Measurements from ENCODE around the gene PLEKHA6.

PLEKHA6 gene

DNA sequence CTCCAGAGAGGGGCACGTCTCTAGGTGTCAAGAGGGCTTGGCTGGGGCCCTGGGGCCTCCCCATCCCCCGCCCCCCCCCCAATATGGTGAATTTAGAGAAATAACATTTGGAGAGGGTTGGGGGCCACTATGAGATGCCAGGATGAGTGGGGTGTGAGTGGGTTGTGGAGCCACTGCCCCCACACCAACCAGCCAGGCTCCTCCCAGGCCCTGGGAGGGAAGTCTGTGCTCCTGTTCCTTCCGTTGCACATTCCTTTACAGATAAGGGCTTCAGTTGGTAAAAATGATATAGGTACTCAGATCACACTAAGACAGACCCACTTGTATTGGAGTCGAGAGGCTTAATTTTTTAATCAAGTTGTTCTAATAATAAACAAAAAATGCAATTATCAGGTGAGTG lies 585 bp upstream of the PLEKHA6 start:
- intact Hi-C loops (cut with DNase I) = loop anchor here (5.0 to 10.0 kb wide), 4 partner anchors 103 to 496 kb away; partner anchors contain the start of genes GOLT1A and SNRPE
- no peak for DNase-seq

DNA sequence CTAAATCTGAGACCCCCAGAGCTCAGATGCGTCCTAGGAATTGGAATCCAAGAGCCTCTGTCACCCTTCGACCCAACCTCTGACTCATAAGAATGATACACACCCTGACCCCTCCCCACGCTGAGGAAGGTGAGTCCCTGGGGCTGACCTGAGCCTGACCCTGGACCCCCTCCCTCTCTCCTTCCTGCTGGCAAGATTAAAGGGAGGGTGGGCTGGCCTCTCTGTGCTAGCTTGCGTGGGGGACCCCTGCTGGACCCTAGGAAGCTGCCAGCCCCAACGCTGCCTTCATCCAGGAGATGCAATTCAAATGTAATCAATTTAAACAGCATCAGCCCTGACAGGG lies 627 bp downstream of the PLEKHA6 start:
- no peak for DNase-seq
- intact Hi-C loops (cut with DNase I) = no loop called here

GRCh38 chr1:204358605-204359004 lies 1.1 kb downstream of the PLEKHA6 start:
- DNase-seq = peak in 9 of 42 donors; percentile 15 to 68 (median 52)

DNA sequence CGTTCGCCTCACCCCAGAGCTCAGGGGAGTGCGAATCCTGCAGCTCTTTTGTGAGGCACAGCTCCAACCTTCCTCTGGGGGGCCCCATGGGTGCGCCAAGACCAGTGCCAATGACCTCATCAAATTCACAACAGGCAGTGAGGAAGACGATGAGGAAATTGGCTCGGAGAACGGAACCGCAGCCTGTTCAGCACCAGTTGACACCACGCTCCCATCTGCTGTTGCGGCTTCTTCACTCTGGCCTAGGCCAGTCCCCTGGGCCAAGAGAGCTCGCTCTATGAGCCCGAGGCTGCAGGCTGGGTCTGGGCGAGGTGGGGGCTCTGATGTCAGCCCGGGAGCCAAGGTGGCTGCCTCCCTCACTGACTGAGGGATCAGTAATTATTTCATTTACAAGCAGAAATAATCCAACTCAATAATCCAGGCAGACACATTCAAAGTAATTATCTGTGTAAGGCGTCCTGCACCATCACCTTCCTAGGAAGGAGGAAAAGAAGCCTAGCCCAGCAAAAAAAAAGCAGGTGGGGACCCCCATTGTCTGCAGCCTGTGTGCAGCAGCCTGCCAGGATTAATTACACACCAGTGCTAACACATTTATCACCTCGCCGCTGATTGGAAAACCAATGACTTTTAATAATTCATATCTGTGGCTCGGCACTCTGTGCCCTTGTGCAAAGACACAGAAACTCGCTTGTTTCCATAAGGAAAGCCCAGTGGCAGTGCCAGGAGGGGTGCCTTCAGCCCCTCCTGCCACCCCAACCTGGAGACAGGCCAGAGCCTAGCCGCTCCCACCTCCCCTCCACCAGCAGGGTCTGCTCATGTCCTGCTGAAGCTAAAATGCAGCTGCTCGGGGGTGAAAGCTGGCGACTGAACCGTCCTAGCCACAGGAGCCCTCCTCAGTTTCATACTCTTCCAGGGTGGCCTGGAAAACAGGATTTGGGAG lies 1.9 kb downstream of the PLEKHA6 start:
- DNase-seq = peak in 41 of 42 donors; percentile 49 to 88 (median 68)
- intact Hi-C loops (cut with DNase I) = no loop called here

More at GRCh38 chr1:204358605-204359004, 1.1 kb downstream of the PLEKHA6 start:
- intact Hi-C loops (cut with DNase I) = no loop called here

DNA sequence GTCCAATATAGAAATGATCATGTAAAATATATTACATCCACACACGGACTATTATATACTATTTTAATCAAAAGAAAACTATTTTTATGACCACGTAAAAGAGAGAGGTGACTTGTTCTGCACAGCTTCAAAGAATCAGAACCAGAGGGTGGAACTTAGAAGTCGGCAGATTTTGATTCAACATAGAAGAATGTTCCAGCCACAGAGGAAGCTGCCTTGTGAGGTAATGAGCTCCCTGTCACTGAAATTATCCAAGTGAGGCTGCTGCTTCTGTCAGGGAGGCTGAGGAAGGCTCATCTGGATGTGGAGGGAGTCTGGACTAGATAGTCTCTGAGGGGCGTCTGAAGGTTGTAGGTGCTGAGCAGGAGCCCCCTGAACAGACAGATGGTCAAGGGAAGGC lies 2.7 kb downstream of the PLEKHA6 start:
- DNase-seq = no peak
- intact Hi-C loops (cut with DNase I) = no loop called here

DNA sequence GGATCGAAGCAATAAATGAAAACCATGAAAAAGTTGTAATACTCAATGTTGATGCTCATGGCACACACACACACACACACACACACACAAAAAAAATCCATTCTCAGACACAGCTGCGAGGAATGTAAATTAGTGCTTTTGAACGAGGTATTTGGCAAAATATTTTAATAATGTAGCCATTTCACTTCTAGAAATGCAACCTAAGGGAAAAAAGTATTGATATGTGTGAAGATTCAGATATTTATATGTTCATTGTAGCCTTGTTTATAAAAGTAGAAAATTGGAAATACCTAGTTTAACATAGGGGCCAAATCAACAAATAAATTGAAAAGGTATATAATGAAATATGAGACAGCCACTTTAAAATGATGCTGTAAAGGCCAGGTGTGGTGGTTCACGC lies 3.8 kb downstream of the PLEKHA6 start:
- DNase-seq = no peak
- intact Hi-C loops (cut with DNase I) = no loop called here

GRCh38 chr1:204354579-204354978 lies 5.2 kb downstream of the PLEKHA6 start:
- no peak for DNase-seq
- intact Hi-C loops (cut with DNase I) = no loop called here

DNA sequence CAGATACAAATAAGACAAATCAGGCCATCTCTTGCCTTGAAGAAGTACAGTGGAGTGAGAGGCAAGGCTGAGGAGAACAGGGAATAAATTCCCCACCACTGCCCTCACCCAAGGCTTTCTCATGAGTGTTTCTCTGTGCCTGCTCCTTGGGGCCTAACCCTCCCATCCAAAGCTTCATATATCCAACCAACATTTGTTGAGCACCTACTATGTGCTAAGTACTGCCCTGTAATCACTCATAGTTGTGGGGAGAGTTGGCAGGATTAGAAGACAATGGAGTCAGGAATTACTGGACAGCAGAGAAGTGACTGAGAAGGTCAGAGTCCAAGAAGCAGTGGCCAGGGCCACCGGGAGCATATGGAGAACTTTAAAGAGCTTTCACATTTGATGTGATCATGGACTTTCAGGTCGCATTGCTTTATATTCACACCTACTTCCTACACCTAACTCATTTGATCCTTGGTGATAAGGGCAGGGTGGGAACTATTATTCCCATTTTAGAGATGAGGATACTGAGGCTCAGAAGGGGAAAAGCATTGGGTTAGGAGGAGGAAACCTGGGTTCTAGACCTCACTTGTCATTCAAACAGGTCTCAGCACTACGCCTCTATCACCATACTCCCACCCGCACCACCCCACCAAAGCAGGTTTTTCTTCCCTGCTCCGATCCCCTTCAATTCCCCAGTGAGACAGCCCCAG lies 6.4 kb downstream of the PLEKHA6 start:
- intact Hi-C loops (cut with DNase I) = no loop called here
- no peak for DNase-seq

GRCh38 chr1:204350857-204351573 lies 8.7 kb downstream of the PLEKHA6 start:
- DNase-seq = peak; percentile 76 to 95 (median 90)
- intact Hi-C loops (cut with DNase I) = no loop called here

DNA sequence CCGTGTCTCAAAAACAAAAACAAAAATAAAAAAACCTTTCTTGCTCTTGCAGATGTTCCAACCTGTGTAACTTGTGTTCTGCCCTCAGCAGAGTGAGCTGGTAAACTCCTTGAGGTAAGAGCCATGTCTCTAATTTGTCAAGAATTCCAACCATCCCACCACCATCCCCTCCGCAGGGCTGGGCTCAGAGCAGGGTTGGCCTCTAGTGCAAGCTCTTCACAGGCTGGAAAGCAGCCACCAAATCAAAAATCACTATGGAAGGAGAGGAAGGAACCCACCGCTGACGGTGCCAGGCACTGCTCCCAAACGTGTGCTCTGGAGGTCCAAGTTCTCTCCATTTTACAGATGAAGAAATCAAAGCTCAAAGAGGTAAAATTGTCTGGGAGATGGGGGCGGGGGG lies 9.4 kb downstream of the PLEKHA6 start:
- intact Hi-C loops (cut with DNase I) = no loop called here

GRCh38 chr1:204349602-204350001 lies 10.1 kb downstream of the PLEKHA6 start:
- intact Hi-C loops (cut with DNase I) = no loop called here
- no peak for DNase-seq

More for the DNA sequence above, 9.4 kb downstream of the PLEKHA6 start:
- DNase-seq = no peak

DNA sequence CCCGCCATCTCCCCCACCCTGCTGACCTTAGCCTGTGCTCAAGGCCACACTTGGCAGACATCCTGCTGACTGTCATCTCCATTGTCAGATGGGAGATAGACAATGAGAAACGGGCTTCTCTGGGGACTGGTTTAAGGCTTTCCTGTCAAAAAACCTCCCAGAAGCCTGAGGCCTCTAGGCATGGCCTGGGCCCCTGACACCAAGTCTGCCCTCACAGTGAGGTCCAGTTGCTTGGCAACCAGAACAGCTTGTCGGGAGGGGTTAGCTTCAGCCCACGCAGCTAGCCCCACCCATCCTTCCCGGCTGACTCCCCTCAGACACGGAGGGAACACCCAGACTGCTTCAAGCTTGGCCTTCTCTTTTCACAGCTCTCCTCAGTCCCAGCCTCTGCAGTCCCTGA lies 11.0 kb downstream of the PLEKHA6 start:
- intact Hi-C loops (cut with DNase I) = no loop called here
- peak in 8 of 42 donors; percentile 30 to 53 (median 44) for DNase-seq

- DNase-seq = no peak
- intact Hi-C loops (cut with DNase I) = no loop called here
These were observed 11.5 kb downstream of the PLEKHA6 start for GRCh38 chr1:204348242-204348641.

DNA sequence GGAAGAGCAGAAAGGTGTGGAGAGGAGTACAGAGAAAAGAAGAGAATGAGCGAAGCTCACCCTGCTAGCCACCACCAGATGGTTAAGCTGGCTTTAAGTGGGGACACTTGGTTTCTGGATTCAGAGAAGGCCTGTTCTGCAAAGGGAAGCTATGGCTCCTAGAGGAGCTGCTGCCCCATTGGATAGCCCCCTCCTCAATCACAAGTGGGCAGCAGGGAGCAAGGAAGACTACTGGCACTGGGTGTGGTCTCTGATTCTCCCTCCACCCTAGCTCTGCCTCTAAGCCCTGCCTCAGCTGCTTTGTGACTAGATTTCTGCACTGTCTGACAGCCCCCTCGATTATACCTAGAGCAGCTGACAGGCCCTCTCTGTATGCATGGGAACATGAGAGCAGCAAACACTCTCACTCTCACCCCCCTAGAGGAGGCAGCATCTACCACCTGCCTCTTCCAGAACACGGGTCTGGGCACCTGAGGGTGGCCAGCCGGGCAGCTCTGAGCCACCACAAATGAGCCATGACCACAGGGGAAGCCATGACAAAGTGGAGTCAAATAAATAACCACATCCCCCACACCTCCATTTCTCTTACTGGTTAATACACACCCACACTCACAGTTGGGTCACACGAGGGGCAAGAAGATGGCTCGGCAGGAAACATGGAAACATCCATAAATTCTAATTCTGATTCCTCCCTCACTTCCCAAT lies 13.6 kb downstream of the PLEKHA6 start:
- peak in 4 of 42 donors; percentile 46 to 64 (median 54) for DNase-seq
- intact Hi-C loops (cut with DNase I) = no loop called here

DNA sequence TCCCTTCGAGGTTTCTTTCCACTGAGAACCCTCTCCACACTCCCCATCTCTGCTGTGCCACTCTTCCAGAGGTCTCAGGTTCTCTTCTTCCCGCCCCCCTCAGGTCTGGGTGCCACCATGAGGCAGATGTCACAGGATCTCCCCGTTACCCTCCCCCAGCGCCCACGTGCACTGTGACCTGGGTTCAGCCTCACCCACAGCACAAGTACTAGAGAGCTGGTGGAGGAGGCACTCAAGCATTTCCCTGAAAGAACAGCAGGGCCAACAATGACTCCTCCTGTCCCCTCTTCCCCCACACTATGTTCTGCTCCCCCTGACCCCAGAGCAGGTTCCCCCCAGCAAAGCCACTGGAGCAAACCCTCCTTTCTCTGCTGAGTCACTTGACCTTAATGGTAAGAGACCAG lies 14.3 kb downstream of the PLEKHA6 start:
- intact Hi-C loops (cut with DNase I) = no loop called here
- DNase-seq = peak in 15 of 42 donors; percentile 28 to 76 (median 53)

DNA sequence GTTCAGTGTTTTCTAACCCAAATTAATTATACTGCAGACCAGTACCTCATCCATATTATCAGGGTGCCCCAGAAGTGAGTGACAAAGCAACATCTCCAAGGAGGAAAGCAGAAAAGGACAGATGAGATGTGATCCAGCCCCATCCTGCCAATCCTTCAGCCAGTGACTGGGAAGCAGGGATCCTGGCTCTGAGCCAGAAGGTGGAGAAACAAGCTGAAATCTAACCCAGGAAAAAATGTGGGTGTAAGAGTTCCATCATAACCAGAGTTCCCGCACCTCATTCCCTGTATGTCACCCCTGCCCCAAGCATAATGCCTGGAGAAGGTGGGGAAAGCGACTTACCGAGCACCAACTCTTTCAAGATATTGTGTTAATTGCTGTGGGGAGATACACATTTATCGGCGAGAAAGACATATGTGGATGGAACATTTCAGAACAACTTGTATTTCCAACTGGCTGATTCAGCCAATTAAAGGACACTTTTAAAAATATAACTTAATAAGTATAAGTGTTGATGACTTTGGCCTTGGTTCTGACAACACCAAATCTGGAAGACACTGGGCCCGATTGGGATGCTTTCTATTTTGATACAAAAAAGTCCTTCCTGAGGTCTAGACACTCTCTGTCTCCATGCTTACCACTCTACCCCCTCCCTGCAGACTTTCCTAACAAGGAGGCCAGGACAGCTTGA lies 14.9 kb downstream of the PLEKHA6 start:
- peak in 8 of 42 donors; percentile 35 to 61 (median 56) for DNase-seq
- intact Hi-C loops (cut with DNase I) = no loop called here

DNA sequence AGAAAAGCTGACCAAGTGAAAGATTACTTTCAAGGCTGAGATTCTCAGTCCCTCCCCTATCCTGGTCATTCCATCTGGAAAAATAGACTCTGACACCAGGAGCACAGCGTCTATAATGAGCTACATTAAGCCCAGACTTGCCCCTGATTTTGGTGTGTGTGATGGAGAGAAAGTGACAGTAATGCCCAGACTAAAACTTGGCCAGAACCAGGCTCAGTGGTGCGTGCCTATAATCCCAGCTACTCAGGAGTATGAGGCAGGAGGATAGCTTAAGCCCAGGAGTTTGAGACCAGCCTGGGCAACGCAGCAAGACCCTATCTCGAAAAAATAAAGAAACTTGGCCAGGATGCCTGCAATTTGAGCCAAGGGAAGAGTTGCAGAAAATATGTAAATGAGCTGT lies 15.9 kb downstream of the PLEKHA6 start:
- intact Hi-C loops (cut with DNase I) = no loop called here

GRCh38 chr1:204343247-204343646 lies 16.5 kb downstream of the PLEKHA6 start:
- DNase-seq = no peak
- intact Hi-C loops (cut with DNase I) = no loop called here

More for the DNA sequence above, 15.9 kb downstream of the PLEKHA6 start:
- DNase-seq = no peak
